ENCODE measurements around the gene CD274. TPM values are rescaled to one million over a fixed set of nuclear protein-coding genes. Genes with fewer than 3 reads are reported as not detected.
"Not testable (repeated sequence)": the region's sequence is repeated elsewhere in the genome, so short reads cannot be mapped to it uniquely, and the experiment has no call there.

The CD274 gene
- total RNA-seq, 3 donors from 2014 or later, result 1.6 to 3.1 (median 2.9) TPM

- Histone ChIP-seq H3K36me3 (no peaks in the 10 kb centered on the region), H3K4me3 (no peak overlapping the region), H3K27ac (no peak overlapping the region), H3K27me3 (no peaks in the 10 kb centered on the region), H3K9me3 (no peaks in the 10 kb centered on the region), H3K4me1 (no peaks in the 10 kb centered on the region)
- intact Hi-C loops (cut with DNase I; ENCODE audit: low total_unique reads), result no loop called here
- no peak for DNase-seq (ENCODE audit: low spot score in 2 of 2)
- no peak for TF ChIP-seq POLR2AphosphoS5 (IDR thresholded peaks at IDR 0.05)
- TF ChIP-seq POLR2A (IDR thresholded peaks at IDR 0.05), result no peak
- TF ChIP-seq, protein P1, sequence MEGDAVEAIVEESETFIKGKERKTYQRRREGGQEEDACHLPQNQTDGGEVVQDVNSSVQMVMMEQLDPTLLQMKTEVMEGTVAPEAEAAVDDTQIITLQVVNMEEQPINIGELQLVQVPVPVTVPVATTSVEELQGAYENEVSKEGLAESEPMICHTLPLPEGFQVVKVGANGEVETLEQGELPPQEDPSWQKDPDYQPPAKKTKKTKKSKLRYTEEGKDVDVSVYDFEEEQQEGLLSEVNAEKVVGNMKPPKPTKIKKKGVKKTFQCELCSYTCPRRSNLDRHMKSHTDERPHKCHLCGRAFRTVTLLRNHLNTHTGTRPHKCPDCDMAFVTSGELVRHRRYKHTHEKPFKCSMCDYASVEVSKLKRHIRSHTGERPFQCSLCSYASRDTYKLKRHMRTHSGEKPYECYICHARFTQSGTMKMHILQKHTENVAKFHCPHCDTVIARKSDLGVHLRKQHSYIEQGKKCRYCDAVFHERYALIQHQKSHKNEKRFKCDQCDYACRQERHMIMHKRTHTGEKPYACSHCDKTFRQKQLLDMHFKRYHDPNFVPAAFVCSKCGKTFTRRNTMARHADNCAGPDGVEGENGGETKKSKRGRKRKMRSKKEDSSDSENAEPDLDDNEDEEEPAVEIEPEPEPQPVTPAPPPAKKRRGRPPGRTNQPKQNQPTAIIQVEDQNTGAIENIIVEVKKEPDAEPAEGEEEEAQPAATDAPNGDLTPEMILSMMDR (IDR thresholded peaks at IDR 0.05), result no peak
Observed at GRCh38 chr9:5470122-5470521, 19.8 kb downstream of the CD274 start.

DNA sequence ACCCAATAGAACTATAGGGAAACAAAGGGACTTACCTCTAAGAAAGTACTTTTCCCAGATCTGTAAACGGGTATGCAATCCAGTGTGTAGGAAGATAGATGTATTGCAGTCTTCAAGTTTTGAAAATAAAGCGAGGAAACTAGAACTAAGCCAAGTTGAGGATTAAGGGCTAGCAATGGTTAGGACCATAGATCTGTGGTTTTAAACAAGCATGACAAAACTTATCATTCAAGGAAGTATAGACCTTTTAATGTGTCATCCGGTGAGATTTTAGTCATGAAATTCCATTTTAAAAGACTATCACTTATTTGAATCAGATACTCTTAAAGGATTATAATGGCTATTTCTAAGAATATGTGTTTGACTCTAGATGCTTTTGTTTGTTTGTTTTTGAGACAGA is 20.5 kb downstream of the CD274 start:
- TF ChIP-seq POLR2AphosphoS5 (IDR thresholded peaks at IDR 0.05), result no peak
- TF ChIP-seq, protein P1 (IDR thresholded peaks at IDR 0.05), result no peak
- TF ChIP-seq POLR2A (IDR thresholded peaks at IDR 0.05), result no peak
- intact Hi-C loops (cut with DNase I; ENCODE audit: low total_unique reads), result no loop called here
- no peak for DNase-seq (ENCODE audit: low spot score in 2 of 2)
- H3K27ac ChIP-seq, result no peak overlapping the region
- no peaks in the 10 kb centered on the region for H3K9me3 ChIP-seq
- no peak overlapping the region for H3K4me3 ChIP-seq
- H3K36me3 ChIP-seq, result no peaks in the 10 kb centered on the region
- no peaks in the 10 kb centered on the region for H3K27me3 ChIP-seq
- no peaks in the 10 kb centered on the region for H3K4me1 ChIP-seq

GRCh38 chr9:5475611-5476010 is 25.3 kb downstream of the CD274 start:
- H3K27ac ChIP-seq; DNase-seq (ENCODE audit: low spot score in 2 of 2); H3K27me3 ChIP-seq; H3K9me3 ChIP-seq; H3K36me3 ChIP-seq; H3K4me3 ChIP-seq; H3K4me1 ChIP-seq; intact Hi-C loops (cut with DNase I; ENCODE audit: low total_unique reads): not testable (repeated sequence)

DNA sequence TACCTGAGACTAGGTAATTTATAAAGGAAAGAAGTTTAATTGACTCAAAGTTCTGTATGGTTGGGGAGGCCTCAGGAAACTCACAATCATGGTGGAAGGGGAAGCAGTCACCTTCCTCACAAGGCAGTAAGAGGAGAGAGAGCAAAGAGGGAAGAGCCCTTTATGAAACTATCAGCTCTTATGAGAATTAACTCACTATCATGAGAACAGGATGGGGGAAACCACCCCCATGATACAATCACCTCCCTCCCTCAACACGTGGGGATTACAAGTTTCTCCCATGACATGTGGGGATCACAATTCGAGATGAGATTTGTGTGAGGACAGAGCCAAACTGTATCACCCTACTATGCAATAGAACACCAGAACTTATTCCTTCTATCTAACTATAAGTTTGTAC is 27.9 kb downstream of the CD274 start:
- no peak for DNase-seq (ENCODE audit: low spot score in 2 of 2)
- no peak overlapping the region for H3K4me3 ChIP-seq
- H3K27ac ChIP-seq, result no peak overlapping the region
- peaks cover 0 to 3% of the 10 kb centered on the region in 2 donors for H3K9me3 ChIP-seq
- TF ChIP-seq POLR2AphosphoS5 (IDR thresholded peaks at IDR 0.05), result no peak
- TF ChIP-seq, protein P1 (IDR thresholded peaks at IDR 0.05), result no peak
- TF ChIP-seq POLR2A (IDR thresholded peaks at IDR 0.05), result no peak
- no peaks in the 10 kb centered on the region for H3K27me3 ChIP-seq
- no peaks in the 10 kb centered on the region for H3K36me3 ChIP-seq
- H3K4me1 ChIP-seq, result no peaks in the 10 kb centered on the region
- intact Hi-C loops (cut with DNase I; ENCODE audit: low total_unique reads), result no loop called here

GRCh38 chr9:5479994-5480694 is 29.8 kb downstream of the CD274 start:
- H3K4me1 ChIP-seq, result no peaks in the 10 kb centered on the region
- H3K9me3 ChIP-seq, result peaks cover 0 to 3% of the 10 kb centered on the region in 2 donors
- no peaks in the 10 kb centered on the region for H3K36me3 ChIP-seq
- TF ChIP-seq POLR2AphosphoS5 (IDR thresholded peaks at IDR 0.05) (no peak), POLR2A (IDR thresholded peaks at IDR 0.05) (no peak)
- TF ChIP-seq, protein P1 (IDR thresholded peaks at IDR 0.05), result no peak
- DNase-seq (ENCODE audit: low spot score in 2 of 2), result no peak
- H3K27ac ChIP-seq, result no peak overlapping the region
- no peaks in the 10 kb centered on the region for H3K27me3 ChIP-seq
- H3K4me3 ChIP-seq, result no peak overlapping the region
- intact Hi-C loops (cut with DNase I; ENCODE audit: low total_unique reads), result no loop called here
